GM19193 (cell line): Measurements from ENCODE around the gene NUP214.

Experiments used
- POLR2A ChIP-seq: IDR thresholded peaks from 4 replicates; pipeline ENCODE4 v1.6.1; 2011; ENCODE audit not compliant: insufficient read depth, insufficient read length; ENCODE audit errors: extremely low read depth

The NUP214 gene

GRCh38 chr9:131121346-131121745, 4.0 kb upstream of the NUP214 start:
- TF ChIP-seq POLR2A, result no peak

- TF ChIP-seq POLR2A, result no peak
Measured at GRCh38 chr9:131122158-131122557, 3.2 kb upstream of the NUP214 start.

DNA sequence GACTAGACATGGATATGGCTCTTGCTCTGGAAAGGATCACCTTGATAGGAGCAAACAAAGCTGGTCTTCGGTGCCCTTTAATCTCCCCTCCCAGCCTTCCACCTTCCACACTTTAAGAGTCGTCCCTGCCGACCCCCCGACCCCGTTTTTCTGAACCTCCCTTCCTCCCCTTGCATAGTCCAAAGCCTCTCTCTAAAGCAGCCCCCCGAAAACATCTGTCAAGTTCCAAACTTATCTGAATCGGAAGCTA, 423 bp upstream of the NUP214 start:
- TF ChIP-seq POLR2A, result no peak

DNA sequence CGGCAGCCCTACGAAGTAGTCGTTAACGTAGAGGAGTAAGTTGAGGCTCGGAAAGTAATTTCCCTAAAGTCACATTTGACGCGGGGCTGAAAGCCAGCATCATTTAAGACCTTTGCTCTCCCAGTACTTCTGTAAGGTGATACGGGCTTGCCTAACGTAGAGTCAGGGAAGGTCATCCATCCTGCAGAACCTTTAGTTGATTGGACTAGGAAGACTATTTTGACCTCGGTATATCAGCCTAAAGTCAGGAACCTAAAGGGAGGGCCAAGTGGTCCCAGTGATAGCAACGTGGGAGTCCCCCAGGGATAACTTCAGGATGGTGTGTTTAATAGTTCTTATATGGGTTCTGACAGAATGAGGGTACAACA, 657 bp downstream of the NUP214 start:
- no peak for TF ChIP-seq POLR2A

DNA sequence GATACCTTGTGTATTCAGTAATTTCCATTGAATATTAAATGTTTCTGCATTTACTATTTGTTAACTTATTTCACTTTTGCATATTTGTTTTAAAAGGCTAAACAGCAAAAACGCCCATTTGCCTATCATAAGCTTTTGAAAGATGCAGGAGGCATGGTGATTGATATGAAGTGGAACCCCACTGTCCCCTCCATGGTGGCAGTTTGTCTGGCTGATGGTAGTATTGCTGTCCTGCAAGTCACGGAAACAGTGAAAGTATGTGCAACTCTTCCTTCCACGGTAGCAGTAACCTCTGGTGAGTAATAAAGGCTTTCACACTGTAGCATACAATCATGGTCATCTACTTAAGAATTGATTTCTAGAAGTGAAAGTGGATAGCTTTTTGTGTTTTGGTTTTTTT, 3.8 kb downstream of the NUP214 start:
- no peak for TF ChIP-seq POLR2A

GRCh38 chr9:131138676-131139075, 13.3 kb downstream of the NUP214 start:
- TF ChIP-seq POLR2A, result no peak

DNA sequence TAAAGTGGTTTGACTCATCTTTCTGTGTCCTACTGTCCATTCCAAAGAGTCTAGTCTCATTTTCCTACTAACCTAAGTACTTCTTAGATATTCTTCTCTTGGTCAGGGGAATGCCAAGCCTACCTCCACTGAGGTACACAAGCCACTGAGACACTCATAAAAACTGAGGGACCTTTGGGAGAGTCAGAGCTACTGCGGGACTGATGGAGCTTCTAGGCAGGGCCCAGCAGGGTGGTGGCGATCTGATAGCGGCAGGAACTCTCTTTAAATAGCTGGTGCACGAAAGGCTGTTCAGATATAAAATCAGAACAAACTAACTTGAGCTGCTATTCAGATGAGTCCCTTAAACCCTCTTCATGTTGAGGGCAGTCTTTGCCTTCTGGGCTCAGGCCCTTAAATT, 14.7 kb downstream of the NUP214 start:
- TF ChIP-seq POLR2A, result no peak

GRCh38 chr9:131140550-131140949, 15.2 kb downstream of the NUP214 start:
- no peak for TF ChIP-seq POLR2A

DNA sequence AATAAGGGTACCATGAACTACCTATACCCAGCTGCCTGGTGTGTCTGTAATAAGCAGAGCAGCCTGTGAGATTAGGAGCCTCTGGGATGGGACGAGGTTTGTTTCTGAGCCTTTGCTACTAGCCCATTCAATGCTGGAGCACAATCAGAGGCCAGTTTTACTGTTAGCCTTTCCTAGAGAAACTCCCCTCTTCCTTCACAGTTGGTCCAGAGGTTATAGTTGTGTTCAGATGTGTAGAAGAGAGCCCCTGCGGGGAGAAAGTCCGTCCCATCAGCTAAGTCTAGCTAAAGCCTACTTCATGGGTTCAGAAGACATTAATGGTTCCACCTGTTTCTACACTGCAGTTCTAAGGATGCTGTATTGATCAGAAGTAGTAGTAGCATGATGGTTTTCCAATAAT, 16.8 kb downstream of the NUP214 start:
- no peak for TF ChIP-seq POLR2A

- TF ChIP-seq POLR2A, result no peak
Measured at GRCh38 chr9:131144201-131144600, 18.8 kb downstream of the NUP214 start.

GRCh38 chr9:131145245-131145644, 19.9 kb downstream of the NUP214 start:
- TF ChIP-seq POLR2A, result no peak

GRCh38 chr9:131146186-131146585, 20.8 kb downstream of the NUP214 start:
- TF ChIP-seq POLR2A, result no peak

DNA sequence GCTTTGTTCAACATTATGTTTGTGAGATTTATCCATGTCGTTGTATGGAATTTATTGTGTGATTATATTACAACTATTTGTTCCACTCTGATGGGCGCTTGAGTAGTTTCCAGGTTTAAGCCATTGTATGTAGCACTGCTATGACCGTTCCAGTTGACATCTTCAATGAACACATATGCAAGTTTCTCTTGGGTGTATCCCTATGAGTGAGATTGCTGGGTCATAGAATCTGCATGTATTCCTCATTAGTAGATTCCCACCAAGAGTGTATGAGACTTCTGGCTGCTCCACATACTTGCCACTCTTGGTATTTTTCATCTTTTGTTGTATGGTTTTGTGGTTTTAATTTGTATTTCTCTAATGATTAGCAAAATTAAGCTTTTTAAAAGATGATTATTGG, 22.9 kb downstream of the NUP214 start:
- TF ChIP-seq POLR2A, result no peak

DNA sequence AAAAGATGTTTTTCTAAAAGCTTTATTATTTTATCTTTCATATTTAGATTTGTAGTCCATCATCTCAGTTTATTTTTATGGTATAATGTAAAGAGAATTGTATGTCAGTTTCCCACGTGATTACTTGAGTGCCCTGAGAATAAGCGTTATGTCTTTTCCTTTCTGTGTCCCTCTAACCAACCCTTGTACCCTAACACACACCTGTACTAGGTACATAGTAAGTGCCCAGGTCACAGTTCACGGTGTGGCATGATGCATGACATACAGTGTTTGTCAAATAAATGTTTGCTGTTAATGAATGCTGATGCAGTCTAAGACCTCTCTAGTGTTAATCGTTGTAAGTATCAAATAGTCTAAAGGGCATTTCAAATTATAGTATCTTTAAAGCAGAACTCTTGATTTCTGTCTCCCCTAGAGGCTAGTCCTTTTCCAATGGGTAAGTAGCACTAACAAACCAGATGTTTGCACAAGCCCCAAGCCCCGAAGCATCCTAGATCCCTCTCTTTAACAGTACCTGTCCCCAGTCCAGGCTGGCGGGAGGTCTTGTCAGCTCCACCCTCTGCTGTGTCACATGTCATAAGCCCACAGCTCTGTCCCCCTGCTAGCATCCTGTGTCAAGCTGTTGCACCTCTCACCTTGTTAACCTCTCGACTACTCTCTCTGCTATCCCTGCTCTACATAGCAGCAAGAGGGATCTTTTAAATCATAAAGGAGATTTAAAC, 23.7 kb downstream of the NUP214 start:
- TF ChIP-seq POLR2A, result no peak

- no peak for TF ChIP-seq POLR2A
Measured at GRCh38 chr9:131149688-131150053, 24.3 kb downstream of the NUP214 start.

DNA sequence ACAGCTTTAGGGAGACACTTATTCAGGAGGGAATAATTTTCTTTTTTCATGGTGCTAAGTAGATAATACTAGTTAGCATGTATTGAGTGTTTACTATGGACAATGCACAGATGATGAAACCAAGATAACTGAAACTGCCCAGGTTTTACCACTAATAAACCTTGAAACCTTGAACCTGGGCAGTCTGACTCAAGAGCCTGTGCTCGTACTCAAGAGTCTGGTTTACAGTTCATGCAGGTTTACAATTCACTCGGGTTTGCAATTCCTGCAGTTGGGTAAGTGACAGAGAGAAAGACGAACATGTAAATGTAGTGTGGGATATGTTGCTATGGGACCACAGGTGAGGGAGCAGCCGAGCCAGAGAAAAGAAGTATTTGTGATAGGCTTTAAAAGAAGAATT, 28.2 kb downstream of the NUP214 start:
- no peak for TF ChIP-seq POLR2A

GRCh38 chr9:131160416-131161112, 35.2 kb downstream of the NUP214 start:
- TF ChIP-seq POLR2A, result no peak
